ENCODE data around the gene PTGDS.

Gene PTGDS

GRCh38 chr9:137013571-137013940, 36.3 kb downstream of the PTGDS start:
- Mint-ChIP-seq H3K9me3 (no peaks in the 10 kb centered on the region), H3K36me3 (no peaks in the 10 kb centered on the region)

GRCh38 chr9:137014166-137014565, 36.9 kb downstream of the PTGDS start:
- Mint-ChIP-seq H3K9me3 (no peaks in the 10 kb centered on the region), H3K27me3 (no peaks in the 10 kb centered on the region), H3K4me1 (no peaks in the 10 kb centered on the region)

More at GRCh38 chr9:137013571-137013940, 36.3 kb downstream of the PTGDS start:
- no peaks in the 10 kb centered on the region for H3K27me3 Mint-ChIP-seq
- no peak overlapping the region for H3K4me3 Mint-ChIP-seq
- no peaks in the 10 kb centered on the region for H3K4me1 Mint-ChIP-seq
- H3K27ac Mint-ChIP-seq, result no peak overlapping the region

GRCh38 chr9:137014776-137015539, 37.7 kb downstream of the PTGDS start:
- Mint-ChIP-seq H3K36me3 (no peaks in the 10 kb centered on the region), H3K9me3 (no peaks in the 10 kb centered on the region), H3K4me3 (no peak overlapping the region), H3K27me3 (no peaks in the 10 kb centered on the region), H3K27ac (no peak overlapping the region), H3K4me1 (no peaks in the 10 kb centered on the region)

More at GRCh38 chr9:137014166-137014565, 36.9 kb downstream of the PTGDS start:
- Mint-ChIP-seq H3K36me3 (no peaks in the 10 kb centered on the region), H3K4me3 (no peak overlapping the region), H3K27ac (no peak overlapping the region)

- no peak overlapping the region for H3K27ac Mint-ChIP-seq
- H3K4me3 Mint-ChIP-seq, result no peak overlapping the region
- H3K36me3 Mint-ChIP-seq, result no peaks in the 10 kb centered on the region
- no peaks in the 10 kb centered on the region for H3K9me3 Mint-ChIP-seq
- no peaks in the 10 kb centered on the region for H3K4me1 Mint-ChIP-seq
- no peaks in the 10 kb centered on the region for H3K27me3 Mint-ChIP-seq
Measured at GRCh38 chr9:137015540-137015930, 38.2 kb downstream of the PTGDS start.

GRCh38 chr9:137015976-137016375, 38.7 kb downstream of the PTGDS start:
- no peaks in the 10 kb centered on the region for H3K36me3 Mint-ChIP-seq
- no peaks in the 10 kb centered on the region for H3K4me1 Mint-ChIP-seq
- no peak overlapping the region for H3K4me3 Mint-ChIP-seq
- no peaks in the 10 kb centered on the region for H3K27me3 Mint-ChIP-seq
- H3K9me3 Mint-ChIP-seq, result no peaks in the 10 kb centered on the region
- no peak overlapping the region for H3K27ac Mint-ChIP-seq

GRCh38 chr9:137016436-137016835, 39.1 kb downstream of the PTGDS start:
- Mint-ChIP-seq H3K9me3 (no peaks in the 10 kb centered on the region), H3K27me3 (no peaks in the 10 kb centered on the region), H3K36me3 (no peaks in the 10 kb centered on the region), H3K4me3 (no peak overlapping the region), H3K27ac (no peak overlapping the region), H3K4me1 (no peaks in the 10 kb centered on the region)

GRCh38 chr9:137017071-137017470, 39.8 kb downstream of the PTGDS start:
- H3K36me3 Mint-ChIP-seq, result no peaks in the 10 kb centered on the region
- no peak overlapping the region for H3K4me3 Mint-ChIP-seq
- no peaks in the 10 kb centered on the region for H3K4me1 Mint-ChIP-seq
- no peaks in the 10 kb centered on the region for H3K9me3 Mint-ChIP-seq
- H3K27me3 Mint-ChIP-seq, result no peaks in the 10 kb centered on the region
- no peak overlapping the region for H3K27ac Mint-ChIP-seq

GRCh38 chr9:137017791-137018497, 40.6 kb downstream of the PTGDS start:
- Mint-ChIP-seq H3K36me3 (no peaks in the 10 kb centered on the region), H3K9me3 (no peaks in the 10 kb centered on the region), H3K27me3 (no peaks in the 10 kb centered on the region), H3K4me1 (no peaks in the 10 kb centered on the region), H3K4me3 (no peak overlapping the region), H3K27ac (no peak overlapping the region)

- no peaks in the 10 kb centered on the region for H3K36me3 Mint-ChIP-seq
- no peaks in the 10 kb centered on the region for H3K9me3 Mint-ChIP-seq
- no peaks in the 10 kb centered on the region for H3K27me3 Mint-ChIP-seq
- H3K4me1 Mint-ChIP-seq, result no peaks in the 10 kb centered on the region
- H3K27ac Mint-ChIP-seq, result no peak overlapping the region
- no peak overlapping the region for H3K4me3 Mint-ChIP-seq
Measured at GRCh38 chr9:137018761-137019559, 41.7 kb downstream of the PTGDS start.

GRCh38 chr9:137019891-137020683, 42.8 kb downstream of the PTGDS start:
- Mint-ChIP-seq H3K4me3 (no peak overlapping the region), H3K27ac (no peak overlapping the region), H3K9me3 (no peaks in the 10 kb centered on the region), H3K27me3 (no peaks in the 10 kb centered on the region), H3K36me3 (no peaks in the 10 kb centered on the region), H3K4me1 (no peaks in the 10 kb centered on the region)

- H3K27me3 Mint-ChIP-seq, result no peaks in the 10 kb centered on the region
- no peaks in the 10 kb centered on the region for H3K9me3 Mint-ChIP-seq
- H3K27ac Mint-ChIP-seq, result no peak overlapping the region
- H3K36me3 Mint-ChIP-seq, result no peaks in the 10 kb centered on the region
- no peaks in the 10 kb centered on the region for H3K4me1 Mint-ChIP-seq
- H3K4me3 Mint-ChIP-seq, result no peak overlapping the region
Measured at GRCh38 chr9:137020771-137021567, 43.7 kb downstream of the PTGDS start.

- no peaks in the 10 kb centered on the region for H3K4me1 Mint-ChIP-seq
- H3K27ac Mint-ChIP-seq, result no peak overlapping the region
- H3K27me3 Mint-ChIP-seq, result no peaks in the 10 kb centered on the region
- H3K9me3 Mint-ChIP-seq, result no peaks in the 10 kb centered on the region
- no peak overlapping the region for H3K4me3 Mint-ChIP-seq
- H3K36me3 Mint-ChIP-seq, result no peaks in the 10 kb centered on the region
Measured at GRCh38 chr9:137021568-137021978, 44.3 kb downstream of the PTGDS start.

- peaks cover 2% of the 10 kb centered on the region for H3K4me1 Mint-ChIP-seq
- H3K27me3 Mint-ChIP-seq, result no peaks in the 10 kb centered on the region
- no peaks in the 10 kb centered on the region for H3K36me3 Mint-ChIP-seq
- H3K4me3 Mint-ChIP-seq, result no peak overlapping the region
- no peaks in the 10 kb centered on the region for H3K9me3 Mint-ChIP-seq
- no peak overlapping the region for H3K27ac Mint-ChIP-seq
Measured at GRCh38 chr9:137021979-137022661, 44.8 kb downstream of the PTGDS start.

GRCh38 chr9:137022662-137023008, 45.3 kb downstream of the PTGDS start:
- Mint-ChIP-seq H3K4me1 (peaks cover 5% of the 10 kb centered on the region), H3K4me3 (no peak overlapping the region), H3K27me3 (no peaks in the 10 kb centered on the region), H3K9me3 (no peaks in the 10 kb centered on the region), H3K36me3 (no peaks in the 10 kb centered on the region), H3K27ac (no peak overlapping the region)

Data from activated naive CD4-positive, alpha-beta T cell treated with anti-CD3 and anti-CD28 coated beads, Interleukin-2, amount 50 U/mL, for 24 hours (primary cell).